BLaER1 treated with 17β-estradiol and CSF1 and Interleukin-3, amounts not matched to agents 10 nM and 100 nM (cell line): Measurements from ENCODE around the gene TTL.
"Not testable (repeated sequence)": the region's sequence is repeated elsewhere in the genome, so short reads cannot be mapped to it uniquely, and the experiment has no call there.

Source experiments
- H3K27ac ChIP-seq, 11 experiments: shearing (Covaris generic); formaldehyde crosslinking; 2 replicates each; pipeline ENCODE4 v1.8.1; 2022
- H3K27me3 ChIP-seq, 11 experiments: shearing (Covaris generic); formaldehyde crosslinking; 2 replicates each; pipeline ENCODE4 v1.8.1; 2022
- H3K36me3 ChIP-seq, 11 experiments: shearing (Covaris generic); formaldehyde crosslinking; 2 replicates each; pipeline ENCODE4 v1.8.1; 2022
- H3K4me1 ChIP-seq, 10 experiments: shearing (Covaris generic); formaldehyde crosslinking; 2 replicates each; pipeline ENCODE4 v1.8.1; 2022
- H3K4me2 ChIP-seq, 11 experiments: shearing (Covaris generic); formaldehyde crosslinking; 2 replicates each; pipeline ENCODE4 v1.8.1; 2022
- H3K4me3 ChIP-seq, 10 experiments: shearing (Covaris generic); formaldehyde crosslinking; 2 replicates each; pipeline ENCODE4 v1.8.1; 2022
- H3K9ac ChIP-seq, 11 experiments: shearing (Covaris generic); formaldehyde crosslinking; 2 replicates each; pipeline ENCODE4 v1.8.1; 2022
- H3K9me3 ChIP-seq, 11 experiments: shearing (Covaris generic); formaldehyde crosslinking; replicated peaks in 1 of 11; 2 replicates each; pipeline ENCODE4 v1.8.1; 2022
- H4K20me1 ChIP-seq, 11 experiments: shearing (Covaris generic); formaldehyde crosslinking; 2 replicates each; pipeline ENCODE4 v1.8.1; 2022
- Cebpa-rat ChIP-seq, 11 experiments: shearing (Covaris generic); IDR thresholded peaks; 2 replicates each; pipeline ENCODE4 v1.8.1; 2022

TTL gene

GRCh38 chr2:112516801-112517200 lies 34.8 kb downstream of the TTL start:
- Histone ChIP-seq H3K27ac (no peak overlapping the region), H3K9ac (no peak overlapping the region), H3K4me3 (no peak overlapping the region), H4K20me1 (peaks cover 0 to 3% (median 0%) of the 10 kb centered on the region in 11 experiments; a peak in 2 of 22 replicates), H3K4me2 (no peak overlapping the region), H3K4me1 (peaks cover 0 to 8% (median 0%) of the 10 kb centered on the region in 10 experiments; a peak in 3 of 20 replicates), H3K36me3 (peaks cover 84 to 100% (median 92%) of the 10 kb centered on the region in 11 experiments), H3K27me3 (no peaks in the 10 kb centered on the region), H3K9me3 (peaks cover 15 to 22% (median 21%) of the 10 kb centered on the region in 11 experiments; a peak in 21 of 22 replicates)
- TF ChIP-seq Cebpa-rat (IDR thresholded peaks at IDR 0.05), result no peak

GRCh38 chr2:112518807-112519206 lies 36.9 kb downstream of the TTL start:
- Histone ChIP-seq H3K27ac (no peak overlapping the region), H4K20me1 (no peaks in the 10 kb centered on the region; a peak in 1 of 22 replicates), H3K27me3 (no peaks in the 10 kb centered on the region), H3K9me3 (peaks cover 21 to 39% (median 28%) of the 10 kb centered on the region in 11 experiments), H3K4me3 (no peak overlapping the region), H3K36me3 (peaks cover 93 to 100% (median 99%) of the 10 kb centered on the region in 11 experiments), H3K4me2 (no peak overlapping the region), H3K9ac (no peak overlapping the region), H3K4me1 (peaks cover 0 to 8% (median 0%) of the 10 kb centered on the region in 10 experiments; a peak in 3 of 20 replicates)
- no peak for TF ChIP-seq Cebpa-rat (IDR thresholded peaks at IDR 0.05)

- Histone ChIP-seq H4K20me1 (no peaks in the 10 kb centered on the region; a peak in 1 of 22 replicates), H3K36me3 (peaks cover 89 to 97% (median 94%) of the 10 kb centered on the region in 11 experiments), H3K4me2 (no peak overlapping the region), H3K27me3 (no peaks in the 10 kb centered on the region), H3K4me1 (peaks cover 0 to 8% (median 0%) of the 10 kb centered on the region in 10 experiments; a peak in 3 of 20 replicates), H3K9me3 (peaks cover 15 to 34% (median 21%) of the 10 kb centered on the region in 11 experiments), H3K9ac (no peak overlapping the region), H3K27ac (no peak overlapping the region), H3K4me3 (no peak overlapping the region)
- no peak for TF ChIP-seq Cebpa-rat (IDR thresholded peaks at IDR 0.05)
These were observed 37.5 kb downstream of the TTL start for GRCh38 chr2:112519506-112519905.

GRCh38 chr2:112520234-112520783 lies 38.4 kb downstream of the TTL start:
- TF ChIP-seq Cebpa-rat (IDR thresholded peaks at IDR 0.05), result no peak
- Histone ChIP-seq H3K4me1 (peaks cover 0 to 8% (median 0%) of the 10 kb centered on the region in 10 experiments; a peak in 3 of 20 replicates), H3K36me3 (peaks cover 81 to 89% (median 86%) of the 10 kb centered on the region in 11 experiments), H3K27ac (peak overlapping the region in 1 of 11 experiments; percentile 22; a peak in 1 of 22 replicates), H3K9me3 (peaks cover 7 to 26% (median 13%) of the 10 kb centered on the region in 11 experiments), H3K4me2 (peak overlapping the region in 1 of 11 experiments; percentile 36; a peak in 1 of 22 replicates), H4K20me1 (no peaks in the 10 kb centered on the region; a peak in 1 of 22 replicates), H3K27me3 (no peaks in the 10 kb centered on the region), H3K4me3 (no peak overlapping the region), H3K9ac (no peak overlapping the region)

- no peak overlapping the region for H3K9ac ChIP-seq
These were observed 41.4 kb downstream of the TTL start for GRCh38 chr2:112523291-112523777.

DNA sequence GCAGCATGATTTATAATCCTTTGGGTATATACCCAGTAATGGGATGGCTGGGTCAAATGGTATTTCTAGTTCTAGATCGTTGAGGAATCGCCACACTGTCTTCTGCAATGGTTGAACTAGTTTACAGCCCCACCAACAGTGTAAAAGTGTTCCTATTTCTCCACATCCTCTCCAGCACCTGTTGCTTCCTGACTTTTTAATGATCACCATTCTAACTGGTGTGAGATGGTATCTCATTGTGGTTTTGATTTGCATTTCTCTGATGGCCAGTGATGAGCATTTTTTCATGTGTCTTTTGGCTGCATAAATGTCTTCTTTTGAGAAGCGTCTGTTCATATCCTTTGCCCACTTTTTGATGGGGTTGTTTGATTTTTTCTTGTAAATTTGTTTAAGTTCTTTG lies 42.3 kb downstream of the TTL start:
- H3K4me3 ChIP-seq, H3K27ac ChIP-seq, H3K9ac ChIP-seq, H3K27me3 ChIP-seq, H3K4me2 ChIP-seq: not testable (repeated sequence)
- H4K20me1 ChIP-seq, result peaks cover 0 to 13% (median 0%) of the 10 kb centered on the region in 11 experiments; a peak in 2 of 22 replicates
- peaks cover 0 to 21% (median 9%) of the 10 kb centered on the region in 11 experiments; a peak in 14 of 22 replicates for H3K9me3 ChIP-seq
- H3K36me3 ChIP-seq, result peaks cover 57 to 68% (median 61%) of the 10 kb centered on the region in 11 experiments
- H3K4me1 ChIP-seq, result peaks cover 0 to 20% (median 12%) of the 10 kb centered on the region in 10 experiments; a peak in 16 of 20 replicates

More at GRCh38 chr2:112523291-112523777, 41.4 kb downstream of the TTL start:
- TF ChIP-seq Cebpa-rat (IDR thresholded peaks at IDR 0.05), result no peak
- H3K9me3 ChIP-seq, result peaks cover 0 to 21% (median 9%) of the 10 kb centered on the region in 11 experiments; a peak in 14 of 22 replicates
- H3K4me3 ChIP-seq, result no peak overlapping the region
- peaks cover 0 to 3% (median 0%) of the 10 kb centered on the region in 11 experiments; a peak in 1 of 22 replicates for H4K20me1 ChIP-seq
- no peaks in the 10 kb centered on the region for H3K27me3 ChIP-seq
- H3K27ac ChIP-seq, result no peak overlapping the region
- peaks cover 57 to 68% (median 61%) of the 10 kb centered on the region in 11 experiments for H3K36me3 ChIP-seq
- no peak overlapping the region for H3K4me2 ChIP-seq
- H3K4me1 ChIP-seq, result peaks cover 0 to 11% (median 3%) of the 10 kb centered on the region in 10 experiments; a peak in 11 of 20 replicates

DNA sequence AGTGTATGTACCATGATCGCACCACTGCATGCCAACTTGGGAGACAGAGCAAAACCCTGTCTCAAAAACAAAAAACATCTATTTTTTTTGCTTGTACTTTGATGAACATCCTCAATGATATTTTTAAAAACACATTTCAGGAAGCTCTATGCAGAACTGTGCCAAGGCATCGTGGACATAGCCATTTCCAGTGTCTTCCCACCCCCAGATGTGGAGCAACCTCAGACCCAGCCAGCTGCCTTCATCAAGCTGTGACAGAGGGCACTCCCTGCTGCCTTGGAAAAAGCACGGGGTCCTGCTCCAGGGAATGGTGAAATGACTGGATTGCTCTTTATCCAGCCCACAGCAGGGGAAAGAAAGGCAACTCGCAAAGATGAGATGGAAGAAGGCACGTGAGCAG lies 46.6 kb downstream of the TTL start:
- Histone ChIP-seq H3K27ac (no peak overlapping the region), H3K4me3 (no peak overlapping the region), H3K4me1 (peaks cover 3 to 29% (median 23%) of the 10 kb centered on the region in 10 experiments; a peak in 17 of 20 replicates), H3K27me3 (no peaks in the 10 kb centered on the region), H3K9ac (0 out of 22 replicates have a peak overlapping the region, but pooled peaks of 1 of the 11 experiments have one; percentile 5), H4K20me1 (peaks cover 0 to 22% (median 0%) of the 10 kb centered on the region in 11 experiments; a peak in 3 of 22 replicates), H3K36me3 (peaks cover 52 to 64% (median 58%) of the 10 kb centered on the region in 11 experiments), H3K9me3 (peaks cover 0 to 5% (median 3%) of the 10 kb centered on the region in 11 experiments; a peak in 9 of 22 replicates), H3K4me2 (peak overlapping the region in 6 of 11 experiments; percentile 20 to 77 (median 60); a peak in 11 of 22 replicates)
- no peak for TF ChIP-seq Cebpa-rat (IDR thresholded peaks at IDR 0.05)

GRCh38 chr2:112529757-112530156 lies 47.8 kb downstream of the TTL start:
- Histone ChIP-seq H3K4me3 (no peak overlapping the region), H3K27ac (peak overlapping the region in 3 of 11 experiments; percentile 5 to 21 (median 10); a peak in 3 of 22 replicates), H3K27me3 (no peaks in the 10 kb centered on the region), H3K4me2 (peak overlapping the region in 7 of 11 experiments; percentile 5 to 77 (median 57); a peak in 13 of 22 replicates), H3K4me1 (peaks cover 3 to 29% (median 23%) of the 10 kb centered on the region in 10 experiments; a peak in 17 of 20 replicates), H4K20me1 (peaks cover 0 to 22% (median 0%) of the 10 kb centered on the region in 11 experiments; a peak in 3 of 22 replicates), H3K9ac (peak overlapping the region in 1 of 11 experiments; percentile 22; a peak in 1 of 22 replicates), H3K9me3 (no peaks in the 10 kb centered on the region), H3K36me3 (peaks cover 54 to 64% (median 58%) of the 10 kb centered on the region in 11 experiments)
- TF ChIP-seq Cebpa-rat (IDR thresholded peaks at IDR 0.05), result no peak

DNA sequence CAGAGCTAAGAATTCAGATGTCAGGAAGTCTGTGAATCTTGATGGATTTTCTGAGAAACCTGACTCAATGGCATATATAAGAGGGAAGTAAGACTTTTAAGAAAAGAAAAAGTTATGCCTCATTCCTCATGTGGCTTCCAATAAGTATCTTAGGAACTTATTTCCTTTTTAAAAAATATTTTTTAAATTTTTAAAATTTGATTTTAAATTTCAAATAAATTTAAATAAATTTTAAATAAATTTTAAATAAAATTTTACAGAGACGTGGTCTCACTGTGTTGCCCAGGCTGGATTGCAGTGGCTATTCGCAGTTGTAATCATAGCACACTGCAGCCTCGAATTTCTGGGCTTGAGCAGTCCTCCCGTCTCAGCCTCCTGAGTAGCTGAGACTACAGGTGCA lies 48.8 kb downstream of the TTL start:
- H3K4me3 ChIP-seq, result no peak overlapping the region
- H3K9ac ChIP-seq, result no peak overlapping the region
- peaks cover 3 to 29% (median 23%) of the 10 kb centered on the region in 10 experiments; a peak in 17 of 20 replicates for H3K4me1 ChIP-seq
- no peak overlapping the region for H3K27ac ChIP-seq
- H4K20me1 ChIP-seq, result peaks cover 0 to 22% (median 0%) of the 10 kb centered on the region in 11 experiments; a peak in 3 of 22 replicates
- peaks cover 54 to 64% (median 58%) of the 10 kb centered on the region in 11 experiments for H3K36me3 ChIP-seq
- no peak for TF ChIP-seq Cebpa-rat (IDR thresholded peaks at IDR 0.05)
- H3K4me2 ChIP-seq, result peak overlapping the region in 2 of 11 experiments; percentile 57 to 70; a peak in 3 of 22 replicates
- H3K27me3 ChIP-seq, result no peaks in the 10 kb centered on the region
- no peaks in the 10 kb centered on the region for H3K9me3 ChIP-seq
